NCI-H1092 (cell line): ENCODE results near the gene ZNF367.

Experiments
- DNase-seq: peaks from one replicate; lab custom pipeline; 2025; lab: John Stamatoyannopoulos, UW

The ZNF367 gene

GRCh38 chr9:96418083-96418919 lies at the start of gene ZNF367:
TSS of gene ZNF367 (minus strand) at chr9:96418370. CDS start at chr9:96418032, 338 bp downstream.
- peak; percentile 94 for DNase-seq

- no peak for DNase-seq
These were observed 49.6 kb upstream of the ZNF367 start for GRCh38 chr9:96467784-96468183.

- DNase-seq = no peak
These were observed 46.3 kb upstream of the ZNF367 start for GRCh38 chr9:96464426-96464825.

GRCh38 chr9:96462541-96462940 lies 44.4 kb upstream of the ZNF367 start:
- DNase-seq = no peak

GRCh38 chr9:96461336-96461735 lies 43.2 kb upstream of the ZNF367 start:
- no peak for DNase-seq

- no peak for DNase-seq
These were observed 42.7 kb upstream of the ZNF367 start for GRCh38 chr9:96460882-96461281.

GRCh38 chr9:96460470-96460869 lies 42.3 kb upstream of the ZNF367 start:
- DNase-seq = no peak

GRCh38 chr9:96459268-96460007 lies 41.3 kb upstream of the ZNF367 start:
- DNase-seq = no peak

GRCh38 chr9:96458226-96458625 lies 40.1 kb upstream of the ZNF367 start:
- DNase-seq = no peak

GRCh38 chr9:96457266-96457665 lies 39.1 kb upstream of the ZNF367 start:
- no peak for DNase-seq

- no peak for DNase-seq
These were observed 35.5 kb upstream of the ZNF367 start for GRCh38 chr9:96453625-96454024.

- no peak for DNase-seq
These were observed 32.7 kb upstream of the ZNF367 start for GRCh38 chr9:96450613-96451528.

GRCh38 chr9:96449845-96450612 lies 31.9 kb upstream of the ZNF367 start, which contains the start of gene HABP4:
TSS of gene HABP4 (plus strand) at chr9:96450169. CDS start at chr9:96450280, 111 bp downstream.
- DNase-seq = peak; percentile 95

- DNase-seq = no peak
These were observed 31.3 kb upstream of the ZNF367 start for GRCh38 chr9:96449523-96449844.

GRCh38 chr9:96448546-96449170 lies 30.5 kb upstream of the ZNF367 start:
- DNase-seq = no peak

- no peak for DNase-seq
These were observed 29.2 kb upstream of the ZNF367 start for GRCh38 chr9:96447406-96447805.

- no peak for DNase-seq
These were observed 24.3 kb upstream of the ZNF367 start for GRCh38 chr9:96442491-96442890.

GRCh38 chr9:96441798-96442445 lies 23.8 kb upstream of the ZNF367 start:
- no peak for DNase-seq

- no peak for DNase-seq
These were observed 22.6 kb upstream of the ZNF367 start for GRCh38 chr9:96440671-96441199.

- no peak for DNase-seq
These were observed 19.3 kb upstream of the ZNF367 start for GRCh38 chr9:96437454-96437853.
